Heart left ventricle (tissue), 16 donors: Measurements from ENCODE around the gene UNC80. TPM values are rescaled to one million over a fixed set of nuclear protein-coding genes. Genes with fewer than 3 reads are reported as not detected.

Experiments used
- ATAC-seq, 4 donors: fragments of 200-7000 bp; cut with Tn5 transposase; one replicate each; pipeline ENCODE4 v1.9.1; 2020 to 2022; ENCODE audit warnings: moderate library complexity in 4 of 4, mild to moderate bottlenecking in 3 of 4, moderate number of reproducible peaks in 1 of 4
- DNase-seq, 5 donors: peaks; one replicate each; pipeline ENCODE4 v3.0.0-alpha.2; 2020
- H3K27ac ChIP-seq, 12 donors: fragments of 200-600 bp; sonication (generic) in 4 of 12; one replicate each; pipeline versions ENCODE4 v1.5.0 to v1.8.0; 2016 to 2022; ENCODE audit warnings: mild to moderate bottlenecking in 2 of 12
- H3K27me3 ChIP-seq, 9 donors: fragments of 200-600 bp; sonication (generic) in 2 of 9; one replicate each; pipeline versions ENCODE4 v1.5.1 to v1.8.0; 2016 to 2022; ENCODE audit warnings: mild to moderate bottlenecking in 3 of 9
- H3K36me3 ChIP-seq, 9 donors: fragments of 200-600 bp; sonication (generic) in 2 of 9; one replicate each; pipeline versions ENCODE4 v1.5.0 to v1.8.0; 2018 to 2022; ENCODE audit warnings: mild to moderate bottlenecking in 2 of 9
- H3K4me1 ChIP-seq, 12 donors: fragments of 200-600 bp; sonication (generic) in 4 of 12; one replicate each; pipeline versions ENCODE4 v1.5.0 to v1.8.0; 2016 to 2022; ENCODE audit warnings: mild to moderate bottlenecking in 3 of 12
- H3K4me3 ChIP-seq, 12 donors: fragments of 200-600 bp; sonication (generic) in 4 of 12; one replicate each; pipeline versions ENCODE4 v1.5.0 to v1.8.0; 2017 to 2022; ENCODE audit warnings: mild to moderate bottlenecking in 9 of 12, moderate library complexity in 4 of 12
- H3K9me3 ChIP-seq, 12 donors: fragments of 200-600 bp; sonication (generic) in 4 of 12; one replicate each; pipeline versions ENCODE4 v1.5.0 to v1.8.0; 2016 to 2022; ENCODE audit warnings: mild to moderate bottlenecking in 1 of 12
- POLR2A ChIP-seq, 2 donors: fragments of 450-650 bp; IDR thresholded peaks; one replicate each; pipeline ENCODE4 v1.6.1; 2017; ENCODE audit warnings: antibody characterized with exemption in 2 of 2, mild to moderate bottlenecking in 2 of 2, moderate library complexity in 2 of 2
- WGBS, 4 donors: extraction: QIAGEN DNeasy Blood & Tissue Kit in 2 of 4; methylation state at CpG; one replicate each; pipeline versions ENCODE4 v1.1.5 to v1.1.7; 2013 to 2018; 5-methylcytosine and 5-hydroxymethylcytosine counted together
- intact Hi-C, 10 donors: fragments of 100-400 bp; cut with DNase I; formaldehyde crosslinking; loops; one replicate each; pipeline versions ENCODE4 v1.11.1 to v1.14.2; 2022
- polyA plus RNA-seq, 2 donors: library from polyadenylated mRNA; stranded (reverse); fragments of 200-250 nt; gene quantifications; one replicate each; pipeline ENCODE4 v1.2.3, GENCODE V29; 2013
- total RNA-seq, 9 donors: library from RNA; depleted of rRNA in 2 of 9; stranded (reverse); fragments of >200 nt in 2 of 9; fragmentation: NEBNext Ultra II Directional in 3 of 9; extraction: Animal tissue kit (Norgen Biotek cat#: 25700) in 3 of 9; gene quantifications; one replicate each; pipeline versions ENCODE4 v1.1.0 to v1.2.4, GENCODE V29; 2016 to 2023
- TF ChIP-seq, protein P1 (sequence below), 12 donors: fragments of 200-600 bp; sonication (generic) in 4 of 12; IDR thresholded peaks; one replicate each; pipeline versions ENCODE4 v1.5.0 to v1.8.0; 2018 to 2022; ENCODE audit warnings: antibody characterized with exemption in 12 of 12, mild to moderate bottlenecking in 5 of 12
- donor health status: ischemic (EF 13 %, LVEDD 7.1; RV severe dilation, severe dysfunction).
- donor health status: healthy with polysubstance abuse.
- donor health status: DM: no; HTN: yes; CAD: no.
- donor health status: DM: no; HTN: no; CAD: no.
- donor health status: ischemic (EF 25% LVEDD 6.9; RV normal size, moderate dysfunction).
- donor health status: ischemic (EF 25% LVEDD 5.7; RV mildly dilated, moderate dysfunction).
- donor health status: healthy.
- donor health status: DM: yes; HTN: yes; CAD: no.
- donor health status: ischemic (EF 35%, LVEDD 5.7; RV mildly dilated, moderate dysfunction).
- donor health status: nonischemic (EF 11% LVEDD 7.7; RV severe dilation, severe dysfunction).
- donor health status: DM: yes; HTN: yes; CAD: no.
- donor health status: PGD.
- donor health status: ischemic (EF 29% LVEDD 5.4; RV normal size, mild dysfunction).
- donor health status: nonischemic (EF 23%, LVEDD 6.1; RV moderate dilation, normal function).

Gene UNC80
- total and polyA plus RNA-seq, 11 donors = 0.04 to 1.4 (median 0.36) TPM; not detected in 6

DNA sequence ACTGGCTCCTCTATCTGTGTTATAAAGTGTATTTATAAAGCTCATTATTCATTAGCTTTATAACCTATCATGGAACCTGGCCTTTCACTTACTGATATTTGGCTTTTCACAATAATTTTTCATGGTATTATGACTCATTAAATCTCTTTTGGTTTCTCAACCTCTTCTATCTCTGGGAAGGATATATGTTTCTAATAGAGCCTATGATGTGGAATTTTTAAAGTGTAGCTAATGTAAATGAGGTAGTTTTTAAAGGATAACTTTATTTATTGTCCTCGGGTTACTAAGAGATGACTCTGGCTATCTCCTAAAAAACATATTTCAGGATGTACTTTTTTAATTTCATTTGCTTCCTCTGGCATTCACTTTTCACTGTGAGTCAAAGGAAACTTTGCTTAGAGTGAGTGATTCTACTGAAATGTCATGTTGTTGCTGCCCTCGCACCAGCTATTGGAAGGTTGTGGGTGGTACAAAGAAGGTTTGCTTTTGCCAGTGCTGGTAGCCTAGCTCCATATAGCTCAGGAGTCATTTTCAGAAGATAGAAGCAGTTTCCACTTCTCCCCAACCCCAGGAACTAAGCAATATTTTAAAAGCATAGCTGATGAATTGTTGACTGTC is 145.6 kb downstream of the UNC80 start:
- no peaks in the 10 kb centered on the region for H3K9me3 ChIP-seq
- peaks cover 0 to 2% (median 0%) of the 10 kb centered on the region in 9 donors for H3K27me3 ChIP-seq
- no peak overlapping the region for H3K27ac ChIP-seq
- WGBS, 4 donors = 76 to 83% (median 79%) methylated on average over 2 of the region's 2 CpGs
- no peak overlapping the region for H3K4me3 ChIP-seq
- no peaks in the 10 kb centered on the region for H3K4me1 ChIP-seq
- TF ChIP-seq, protein P1, sequence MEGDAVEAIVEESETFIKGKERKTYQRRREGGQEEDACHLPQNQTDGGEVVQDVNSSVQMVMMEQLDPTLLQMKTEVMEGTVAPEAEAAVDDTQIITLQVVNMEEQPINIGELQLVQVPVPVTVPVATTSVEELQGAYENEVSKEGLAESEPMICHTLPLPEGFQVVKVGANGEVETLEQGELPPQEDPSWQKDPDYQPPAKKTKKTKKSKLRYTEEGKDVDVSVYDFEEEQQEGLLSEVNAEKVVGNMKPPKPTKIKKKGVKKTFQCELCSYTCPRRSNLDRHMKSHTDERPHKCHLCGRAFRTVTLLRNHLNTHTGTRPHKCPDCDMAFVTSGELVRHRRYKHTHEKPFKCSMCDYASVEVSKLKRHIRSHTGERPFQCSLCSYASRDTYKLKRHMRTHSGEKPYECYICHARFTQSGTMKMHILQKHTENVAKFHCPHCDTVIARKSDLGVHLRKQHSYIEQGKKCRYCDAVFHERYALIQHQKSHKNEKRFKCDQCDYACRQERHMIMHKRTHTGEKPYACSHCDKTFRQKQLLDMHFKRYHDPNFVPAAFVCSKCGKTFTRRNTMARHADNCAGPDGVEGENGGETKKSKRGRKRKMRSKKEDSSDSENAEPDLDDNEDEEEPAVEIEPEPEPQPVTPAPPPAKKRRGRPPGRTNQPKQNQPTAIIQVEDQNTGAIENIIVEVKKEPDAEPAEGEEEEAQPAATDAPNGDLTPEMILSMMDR (IDR thresholded peaks at IDR 0.05) = no peak
- intact Hi-C loops = no loop called here
- DNase-seq = no peak
- no peak for ATAC-seq
- no peaks in the 10 kb centered on the region for H3K36me3 ChIP-seq

DNA sequence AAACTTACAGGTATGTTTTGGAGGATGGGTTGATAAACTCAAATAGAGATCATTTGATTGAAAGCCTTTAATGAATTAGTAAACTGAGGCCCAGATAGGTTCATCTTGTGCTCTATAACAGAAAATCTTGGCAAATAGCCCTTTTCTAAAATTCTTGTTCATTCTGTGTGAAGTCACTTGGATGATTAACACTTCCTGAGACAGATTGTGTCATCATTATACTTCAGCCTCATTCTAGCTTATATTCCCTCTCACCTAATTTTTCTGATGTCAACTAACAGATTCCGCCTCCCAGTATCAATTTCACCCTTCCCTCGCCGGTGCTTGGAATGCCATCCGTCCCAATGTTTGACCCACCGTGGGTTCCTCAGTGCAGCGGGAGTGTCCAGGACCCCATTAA is 146.6 kb downstream of the UNC80 start:
- 86 to 88% (median 88%) methylated on average over 6 of the region's 6 CpGs for WGBS, 4 donors
- Histone ChIP-seq H3K36me3 (no peaks in the 10 kb centered on the region), H3K4me1 (no peaks in the 10 kb centered on the region), H3K9me3 (no peaks in the 10 kb centered on the region), H3K27me3 (peaks cover 0 to 4% (median 0%) of the 10 kb centered on the region in 9 donors), H3K27ac (no peak overlapping the region), H3K4me3 (no peak overlapping the region)
- ATAC-seq (no peak), DNase-seq (no peak)
- TF ChIP-seq, protein P1 (IDR thresholded peaks at IDR 0.05) = no peak
- TF ChIP-seq POLR2A (IDR thresholded peaks at IDR 0.05) = no peak
- intact Hi-C loops = no loop called here

DNA sequence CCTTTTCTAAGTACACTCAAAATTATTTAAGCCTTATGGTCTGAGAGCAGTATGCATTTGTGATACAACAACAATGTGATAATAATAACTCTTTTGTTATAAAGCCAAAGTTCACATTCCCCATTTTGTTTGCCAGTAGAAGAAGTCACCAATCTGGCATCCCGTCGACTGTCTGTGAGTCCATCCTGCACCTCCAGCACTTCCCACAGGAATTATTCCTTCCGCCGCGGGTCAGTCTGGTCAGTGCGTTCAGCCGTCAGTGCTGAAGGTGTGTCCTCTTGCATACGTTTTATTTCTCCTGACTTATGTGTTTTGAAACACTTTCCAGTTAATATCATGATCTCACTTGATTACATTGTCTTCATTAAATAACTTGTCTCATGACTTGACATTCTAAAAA is 150.5 kb downstream of the UNC80 start:
- no peaks in the 10 kb centered on the region for H3K4me1 ChIP-seq
- H3K4me3 ChIP-seq = no peak overlapping the region
- DNase-seq (no peak), ATAC-seq (no peak)
- TF ChIP-seq POLR2A (IDR thresholded peaks at IDR 0.05) = no peak
- TF ChIP-seq, protein P1 (IDR thresholded peaks at IDR 0.05) = no peak
- no peak overlapping the region for H3K27ac ChIP-seq
- no peaks in the 10 kb centered on the region for H3K9me3 ChIP-seq
- WGBS, 4 donors = 65 to 73% (median 69%) methylated on average over 8 of the region's 8 CpGs
- H3K36me3 ChIP-seq = no peaks in the 10 kb centered on the region
- H3K27me3 ChIP-seq = peaks cover 0 to 6% (median 0%) of the 10 kb centered on the region in 9 donors
- intact Hi-C loops = no loop called here

DNA sequence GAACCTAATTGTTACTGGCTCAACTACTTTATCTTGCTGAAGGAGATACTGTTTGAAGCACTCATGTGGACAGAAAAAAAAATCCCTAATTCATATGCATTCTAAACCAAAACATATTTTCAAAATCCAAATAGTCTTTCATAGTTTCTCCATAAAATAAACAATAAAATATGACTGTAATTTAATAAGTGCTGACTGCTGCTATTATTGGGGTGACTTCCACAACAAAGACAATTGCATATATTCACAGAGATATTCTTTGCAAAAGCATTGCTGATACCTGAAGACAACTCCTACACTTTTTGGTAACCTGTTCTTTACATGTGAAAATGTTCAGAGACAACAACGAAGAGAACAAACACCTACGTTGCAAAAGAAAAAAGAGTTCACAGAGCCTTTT is 157.7 kb downstream of the UNC80 start:
- peaks cover 0 to 3% (median 0%) of the 10 kb centered on the region in 9 donors for H3K27me3 ChIP-seq
- H3K4me1 ChIP-seq = peaks cover 0 to 6% (median 0%) of the 10 kb centered on the region in 12 donors
- DNase-seq = no peak
- no peak overlapping the region for H3K4me3 ChIP-seq
- H3K9me3 ChIP-seq = no peaks in the 10 kb centered on the region
- intact Hi-C loops = no loop called here
- no peaks in the 10 kb centered on the region for H3K36me3 ChIP-seq
- TF ChIP-seq, protein P1 (IDR thresholded peaks at IDR 0.05) = no peak
- TF ChIP-seq POLR2A (IDR thresholded peaks at IDR 0.05) = no peak
- ATAC-seq = no peak
- no peak overlapping the region for H3K27ac ChIP-seq
- WGBS, 4 donors = 83 to 89% (median 88%) methylated on average over 2 of the region's 2 CpGs
